Measurements from ENCODE around the gene PPTC7.

DNA sequence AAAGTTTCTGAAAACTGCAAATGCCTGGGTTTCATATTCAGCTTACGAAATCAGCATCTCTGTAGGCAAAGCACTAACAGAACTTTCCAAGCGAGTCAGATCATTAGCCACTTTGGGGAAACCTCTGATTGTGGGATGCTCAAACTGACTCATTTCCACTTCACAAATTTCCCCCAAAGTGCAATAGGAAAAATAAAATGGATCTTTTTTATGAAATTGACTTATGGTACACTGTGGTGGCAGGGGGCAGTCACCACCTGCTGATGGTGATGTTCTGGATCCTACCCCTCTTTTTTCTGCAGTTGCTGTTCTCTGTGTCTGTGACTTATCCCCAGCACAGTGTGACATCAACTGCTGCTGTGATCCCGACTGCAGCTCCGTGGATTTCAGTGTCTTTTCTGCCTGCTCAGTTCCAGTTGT is 36.4 kb upstream of the PPTC7 start:
- TF ChIP-seq POLR2AphosphoS5 (IDR thresholded peaks at IDR 0.05): no peak
- TF ChIP-seq, protein P1, sequence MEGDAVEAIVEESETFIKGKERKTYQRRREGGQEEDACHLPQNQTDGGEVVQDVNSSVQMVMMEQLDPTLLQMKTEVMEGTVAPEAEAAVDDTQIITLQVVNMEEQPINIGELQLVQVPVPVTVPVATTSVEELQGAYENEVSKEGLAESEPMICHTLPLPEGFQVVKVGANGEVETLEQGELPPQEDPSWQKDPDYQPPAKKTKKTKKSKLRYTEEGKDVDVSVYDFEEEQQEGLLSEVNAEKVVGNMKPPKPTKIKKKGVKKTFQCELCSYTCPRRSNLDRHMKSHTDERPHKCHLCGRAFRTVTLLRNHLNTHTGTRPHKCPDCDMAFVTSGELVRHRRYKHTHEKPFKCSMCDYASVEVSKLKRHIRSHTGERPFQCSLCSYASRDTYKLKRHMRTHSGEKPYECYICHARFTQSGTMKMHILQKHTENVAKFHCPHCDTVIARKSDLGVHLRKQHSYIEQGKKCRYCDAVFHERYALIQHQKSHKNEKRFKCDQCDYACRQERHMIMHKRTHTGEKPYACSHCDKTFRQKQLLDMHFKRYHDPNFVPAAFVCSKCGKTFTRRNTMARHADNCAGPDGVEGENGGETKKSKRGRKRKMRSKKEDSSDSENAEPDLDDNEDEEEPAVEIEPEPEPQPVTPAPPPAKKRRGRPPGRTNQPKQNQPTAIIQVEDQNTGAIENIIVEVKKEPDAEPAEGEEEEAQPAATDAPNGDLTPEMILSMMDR (IDR thresholded peaks at IDR 0.05): no peak
- TF ChIP-seq POLR2A (IDR thresholded peaks at IDR 0.05): no peak
- no peak for TF ChIP-seq EP300 (IDR thresholded peaks at IDR 0.05; ENCODE audit: low read depth)

All from transverse colon (tissue), 4 donors.